HG03108 (cell line): ENCODE measurements around the gene THEM5.

Experiments
- ATAC-seq: cut with Tn5 transposase; IDR thresholded peaks from one replicate; pipeline ENCODE4 v1.9.1; 2021; ENCODE audit warnings: moderate library complexity; ENCODE audit not compliant: unreplicated experiment

Gene THEM5

GRCh38 chr1:151822404-151822803, 31.1 kb downstream of the THEM5 start:
- no peak for ATAC-seq

- no peak for ATAC-seq
These were observed 32.6 kb downstream of the THEM5 start for GRCh38 chr1:151820940-151821339.

GRCh38 chr1:151819976-151820623, 33.4 kb downstream of the THEM5 start:
- no peak for ATAC-seq

GRCh38 chr1:151819227-151819835, 34.2 kb downstream of the THEM5 start:
- no peak for ATAC-seq

GRCh38 chr1:151817353-151817730, 36.2 kb downstream of the THEM5 start:
- ATAC-seq: no peak

- no peak for ATAC-seq
These were observed 36.8 kb downstream of the THEM5 start for GRCh38 chr1:151816548-151817352.

- ATAC-seq: no peak
These were observed 37.7 kb downstream of the THEM5 start for GRCh38 chr1:151815716-151816327.

- no peak for ATAC-seq
These were observed 38.5 kb downstream of the THEM5 start for GRCh38 chr1:151814971-151815545.

- no peak for ATAC-seq
These were observed 39.1 kb downstream of the THEM5 start for GRCh38 chr1:151814426-151814825.

GRCh38 chr1:151813271-151813977, 40.1 kb downstream of the THEM5 start:
- ATAC-seq: no peak

GRCh38 chr1:151811181-151811580, 42.3 kb downstream of the THEM5 start:
- no peak for ATAC-seq

- ATAC-seq: no peak
These were observed 43.4 kb downstream of the THEM5 start for GRCh38 chr1:151809985-151810556.

GRCh38 chr1:151809290-151809984, 44.1 kb downstream of the THEM5 start:
- ATAC-seq: no peak

GRCh38 chr1:151807766-151808165, 45.7 kb downstream of the THEM5 start:
- no peak for ATAC-seq

- no peak for ATAC-seq
These were observed 46.4 kb downstream of the THEM5 start for GRCh38 chr1:151807131-151807530.

- ATAC-seq: no peak
These were observed 47.3 kb downstream of the THEM5 start for GRCh38 chr1:151806170-151806569.

- no peak for ATAC-seq
These were observed 48.3 kb downstream of the THEM5 start, which contains the start of gene LINGO4 for GRCh38 chr1:151805066-151805820. Gene LINGO4, minus strand, starts transcription at chr1:151805419. Its CDS starts 2,715 bp downstream, at chr1:151802704.

- ATAC-seq: no peak
These were observed 49.6 kb downstream of the THEM5 start for GRCh38 chr1:151803915-151804314.

GRCh38 chr1:151803164-151803563, 50.3 kb downstream of the THEM5 start:
- ATAC-seq: no peak
